HL-60 (cell line): Measurements from ENCODE around the gene CEBPB.

Experiments
- DNase-seq, 2 experiments: peaks; one replicate each; pipeline ENCODE4 v3.0.0-alpha.2; 2010 to 2020; ENCODE audit warnings: low read depth in 1 of 2, low spot score in 1 of 2
- H3K27ac ChIP-seq: fragments of 250-450 bp; sonication (Bioruptor Pico); replicated peaks from 2 replicates; pipeline ENCODE4 v1.5.1; 2020; ENCODE audit warnings: mild to moderate bottlenecking, moderate library complexity
- H3K27me3 ChIP-seq: fragments of 250-450 bp; sonication (Bioruptor Pico); 2 replicates; pipeline ENCODE4 v1.5.1; 2021; ENCODE audit warnings: mild to moderate bottlenecking, moderate library complexity; ENCODE audit not compliant: insufficient read depth, poor library complexity, severe bottlenecking
- H3K4me3 ChIP-seq: replicated peaks from 2 replicates; pipeline ENCODE4 v1.5.1; 2011; ENCODE audit warnings: mild to moderate bottlenecking, control low read depth, low read length; ENCODE audit not compliant: insufficient read depth
- CTCF ChIP-seq: IDR thresholded peaks from one replicate; pipeline ENCODE4 v1.5.1; 2011; ENCODE audit warnings: low read length, control low read depth, inconsistent platforms; ENCODE audit not compliant: insufficient read depth
- GABPA ChIP-seq: IDR thresholded peaks from 2 replicates; pipeline ENCODE4 v1.6.1; 2012; ENCODE audit warnings: low read depth
- POLR2AphosphoS5 ChIP-seq: IDR thresholded peaks from 2 replicates; pipeline ENCODE4 v1.6.1; 2012; ENCODE audit warnings: low read depth
- SPI1 ChIP-seq: IDR thresholded peaks from 2 replicates; pipeline ENCODE4 v1.6.1; 2012; ENCODE audit warnings: low read depth, mild to moderate bottlenecking, borderline replicate concordance
- TF ChIP-seq, protein P1 (sequence below): IDR thresholded peaks from 2 replicates; pipeline ENCODE4 v1.6.1; 2012; ENCODE audit warnings: low read depth; ENCODE audit not compliant: insufficient replicate concordance

The CEBPB gene

DNA sequence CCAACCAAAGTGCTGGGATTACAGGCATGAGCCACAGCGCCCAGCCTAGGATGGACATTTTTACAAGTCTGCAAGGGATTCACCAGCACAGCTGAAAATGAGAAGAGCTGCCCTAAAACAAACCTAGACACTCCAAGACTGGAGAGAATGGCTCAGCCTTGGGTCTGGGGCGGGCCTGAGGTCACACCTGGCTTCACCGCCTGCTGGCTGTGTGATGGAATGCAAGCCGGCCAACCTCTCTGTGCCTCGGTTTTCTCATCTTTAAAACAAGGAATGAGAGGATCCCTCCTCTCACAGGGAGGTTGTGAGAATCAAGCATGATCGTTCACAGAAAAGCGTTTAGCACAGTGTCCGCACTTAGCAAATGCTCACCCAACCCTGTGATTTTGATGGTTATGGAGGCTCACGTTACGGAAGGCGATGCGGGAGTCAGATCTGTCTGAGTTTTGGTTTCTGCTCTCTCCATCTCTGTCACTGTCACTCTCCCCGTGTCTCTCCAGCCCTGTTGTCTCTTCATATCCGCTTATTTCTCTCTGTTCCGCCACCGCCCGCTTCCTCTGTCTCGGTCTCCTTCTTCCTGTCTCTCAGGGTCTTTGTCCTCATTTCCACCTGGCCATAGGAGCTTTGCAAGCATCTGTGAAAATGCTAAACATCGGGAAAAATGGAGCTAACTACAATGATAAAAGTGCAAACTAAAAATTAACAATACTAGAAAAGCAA is 47.6 kb downstream of the CEBPB start:
- Histone ChIP-seq H3K27me3 (no peaks in the 10 kb centered on the region), H3K4me3 (no peak overlapping the region), H3K27ac (no peak overlapping the region)
- no peak for TF ChIP-seq GABPA
- no peak for TF ChIP-seq SPI1
- TF ChIP-seq CTCF = no peak
- TF ChIP-seq, protein P1, sequence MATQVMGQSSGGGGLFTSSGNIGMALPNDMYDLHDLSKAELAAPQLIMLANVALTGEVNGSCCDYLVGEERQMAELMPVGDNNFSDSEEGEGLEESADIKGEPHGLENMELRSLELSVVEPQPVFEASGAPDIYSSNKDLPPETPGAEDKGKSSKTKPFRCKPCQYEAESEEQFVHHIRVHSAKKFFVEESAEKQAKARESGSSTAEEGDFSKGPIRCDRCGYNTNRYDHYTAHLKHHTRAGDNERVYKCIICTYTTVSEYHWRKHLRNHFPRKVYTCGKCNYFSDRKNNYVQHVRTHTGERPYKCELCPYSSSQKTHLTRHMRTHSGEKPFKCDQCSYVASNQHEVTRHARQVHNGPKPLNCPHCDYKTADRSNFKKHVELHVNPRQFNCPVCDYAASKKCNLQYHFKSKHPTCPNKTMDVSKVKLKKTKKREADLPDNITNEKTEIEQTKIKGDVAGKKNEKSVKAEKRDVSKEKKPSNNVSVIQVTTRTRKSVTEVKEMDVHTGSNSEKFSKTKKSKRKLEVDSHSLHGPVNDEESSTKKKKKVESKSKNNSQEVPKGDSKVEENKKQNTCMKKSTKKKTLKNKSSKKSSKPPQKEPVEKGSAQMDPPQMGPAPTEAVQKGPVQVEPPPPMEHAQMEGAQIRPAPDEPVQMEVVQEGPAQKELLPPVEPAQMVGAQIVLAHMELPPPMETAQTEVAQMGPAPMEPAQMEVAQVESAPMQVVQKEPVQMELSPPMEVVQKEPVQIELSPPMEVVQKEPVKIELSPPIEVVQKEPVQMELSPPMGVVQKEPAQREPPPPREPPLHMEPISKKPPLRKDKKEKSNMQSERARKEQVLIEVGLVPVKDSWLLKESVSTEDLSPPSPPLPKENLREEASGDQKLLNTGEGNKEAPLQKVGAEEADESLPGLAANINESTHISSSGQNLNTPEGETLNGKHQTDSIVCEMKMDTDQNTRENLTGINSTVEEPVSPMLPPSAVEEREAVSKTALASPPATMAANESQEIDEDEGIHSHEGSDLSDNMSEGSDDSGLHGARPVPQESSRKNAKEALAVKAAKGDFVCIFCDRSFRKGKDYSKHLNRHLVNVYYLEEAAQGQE = no peak
- no peak for TF ChIP-seq POLR2AphosphoS5
- no peak for DNase-seq

DNA sequence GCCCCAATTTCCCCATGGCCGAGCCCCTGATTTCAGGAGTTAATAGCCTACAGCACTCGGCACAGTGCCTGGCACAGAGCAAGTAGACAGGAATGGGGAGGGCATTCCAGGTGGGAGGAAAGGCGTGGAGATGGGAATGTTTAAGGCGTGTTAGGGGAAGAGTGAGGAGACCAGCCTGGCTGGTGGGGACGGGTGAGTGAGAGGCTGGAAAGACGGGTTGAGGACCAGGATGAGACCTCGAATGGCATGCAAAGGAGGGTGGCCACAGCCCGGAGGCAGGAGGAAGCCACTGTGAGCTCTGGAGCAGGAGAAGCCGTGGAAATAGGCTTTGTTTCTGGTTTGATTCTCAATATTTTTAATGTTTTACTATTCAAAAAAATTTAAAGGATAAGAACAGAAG is 49.5 kb downstream of the CEBPB start:
- H3K27ac ChIP-seq = no peak overlapping the region
- no peak overlapping the region for H3K4me3 ChIP-seq
- H3K27me3 ChIP-seq = no peaks in the 10 kb centered on the region
- no peak for DNase-seq
- TF ChIP-seq POLR2AphosphoS5 (no peak), SPI1 (no peak), GABPA (no peak), CTCF (no peak)
- TF ChIP-seq, protein P1 = no peak

- DNase-seq = no peak
- no peak overlapping the region for H3K4me3 ChIP-seq
- no peak for TF ChIP-seq GABPA
- TF ChIP-seq SPI1 = no peak
- TF ChIP-seq, protein P1 = no peak
- no peaks in the 10 kb centered on the region for H3K27me3 ChIP-seq
- H3K27ac ChIP-seq = no peak overlapping the region
Observed at GRCh38 chr20:50242178-50242514, 51.5 kb downstream of the CEBPB start.
